Measurements from ENCODE around the gene WDR31. TPM values are rescaled to one million over a fixed set of nuclear protein-coding genes. Genes with fewer than 3 reads are reported as not detected.

WDR31 gene
- 0.96 to 1.4 TPM (median 1.1 TPM) in 5 replicates for total RNA-seq (2022; extraction: Qiagen RNA extraction)

DNA sequence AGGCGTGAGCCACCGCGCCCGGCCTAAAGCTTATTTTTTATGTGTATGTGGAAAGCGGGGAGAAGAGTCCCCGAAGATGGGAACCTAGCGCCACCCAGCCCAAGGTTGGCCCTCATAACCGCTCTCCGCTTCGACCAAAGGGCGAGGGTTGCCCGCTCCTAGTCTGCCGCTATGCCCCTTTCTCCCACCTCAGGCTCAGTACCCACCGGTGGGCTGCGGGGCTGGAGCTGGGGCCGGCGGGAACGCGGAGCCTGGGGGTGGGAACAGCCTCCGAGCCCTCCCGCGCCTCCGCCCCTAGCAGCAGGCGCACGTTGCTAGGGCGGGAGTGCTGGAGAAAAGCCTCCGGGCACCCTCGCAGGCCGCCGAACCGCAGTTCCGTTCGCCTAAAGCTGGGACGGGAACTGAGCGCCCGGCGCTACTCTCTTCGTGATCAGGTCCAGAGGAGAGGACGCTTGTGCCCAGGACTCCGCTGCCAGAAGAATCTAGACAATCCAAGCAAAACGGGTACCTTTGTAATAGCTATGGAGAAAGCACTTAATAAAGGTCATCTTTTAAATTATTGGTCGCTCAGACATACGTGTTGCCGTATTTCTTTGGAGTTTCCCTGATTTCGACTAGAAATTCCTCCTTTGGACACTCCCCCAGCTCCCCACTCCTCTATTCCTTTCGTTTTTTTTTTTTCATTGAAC is at the start of gene WDR31:
Gene WDR31 (minus strand): TSS at position 265 of the 689 bp plus-strand sequence. CDS start 8,253 bp downstream, outside the sequence.

GRCh38 chr9:113376634-113377567 is 36.8 kb upstream of the WDR31 start, which contains the start of gene HDHD3:
Gene HDHD3 (minus strand): TSS chr9:113376986. CDS start chr9:113374354, 2,632 bp downstream.

GRCh38 chr9:113349445-113350094 is 9.5 kb upstream of the WDR31 start, which contains the start of gene BSPRY:
Gene BSPRY (plus strand): TSS chr9:113349541. CDS start chr9:113349580, 39 bp downstream.

DNA sequence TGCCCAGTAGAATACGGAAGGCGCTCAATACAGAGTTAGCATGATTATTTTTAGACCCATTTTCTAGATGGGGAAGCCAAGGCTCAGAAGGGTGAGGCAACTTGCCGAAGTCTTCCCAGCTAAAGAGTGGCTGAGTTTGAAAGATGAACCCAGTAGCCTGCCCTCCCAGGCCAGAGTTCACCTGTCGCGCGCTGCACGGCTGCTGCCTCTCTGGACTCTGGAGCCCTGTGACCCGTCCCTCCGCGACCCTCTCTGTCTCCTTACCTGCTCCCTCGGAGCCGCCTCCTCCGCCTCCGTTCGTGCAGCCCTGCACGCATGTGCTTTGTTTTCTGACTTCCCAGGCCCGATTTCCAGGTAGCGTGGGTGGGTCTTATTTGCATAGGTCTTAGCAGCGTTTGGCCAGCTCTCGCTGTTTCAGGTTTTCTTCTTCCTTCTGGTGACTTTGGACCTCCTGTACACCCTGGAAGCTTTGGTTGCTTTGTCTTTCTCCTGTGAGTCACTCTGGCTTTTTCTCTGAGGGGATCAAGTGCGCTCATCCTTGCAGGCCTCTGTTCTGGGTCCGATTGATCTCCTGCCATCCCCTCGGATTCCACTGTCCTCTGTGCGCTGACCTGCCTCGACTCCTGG is 37.2 kb downstream of the WDR31 start, which contains the start of gene RNF183:
Gene RNF183 (minus strand): TSS at position 585 of the 627 bp plus-strand sequence. CDS start 5,192 bp downstream, outside the sequence.

GRCh38 chr9:113275157-113276131 is 64.6 kb downstream of the WDR31 start, which contains the start of the genes CDC26 and PRPF4:
Gene CDC26 (minus strand): TSS chr9:113275572. CDS start chr9:113272507, 3,065 bp downstream.
Gene PRPF4 (plus strand): TSS chr9:113275658. CDS start chr9:113275744, 86 bp downstream.

Other genes with a start within 250 kb of the WDR31 start
- 7.7 to 8.5 TPM (median 8.0 TPM) in 5 replicates for gene SLC31A2, start 189.3 kb downstream of the WDR31 start, total RNA-seq (2022; extraction: Qiagen RNA extraction)
- 15.9 to 17.3 TPM (median 16.3 TPM) in 5 replicates for gene FKBP15, start 119.0 kb downstream of the WDR31 start, total RNA-seq (2022; extraction: Qiagen RNA extraction)
- gene SLC31A1, start 118.7 kb downstream of the WDR31 start, total RNA-seq (2022; extraction: Qiagen RNA extraction) = 16.9 to 21.8 TPM (median 17.7 TPM) in 5 replicates
- 41.2 to 56.4 TPM (median 45.1 TPM) in 5 replicates for gene CDC26, start 64.7 kb downstream of the WDR31 start, total RNA-seq (2022; extraction: Qiagen RNA extraction)
- 48.8 to 57.9 TPM (median 52.0 TPM) in 5 replicates for gene PRPF4, start 64.6 kb downstream of the WDR31 start, total RNA-seq (2022; extraction: Qiagen RNA extraction)
- gene RNF183, start 36.9 kb downstream of the WDR31 start, total RNA-seq (2022; extraction: Qiagen RNA extraction) = 0.10 to 0.19 TPM in 2 of 5 replicates, not detected in the others
- 0.07 to 0.12 TPM (median 0.09 TPM) in 5 replicates for gene BSPRY, start 9.3 kb upstream of the WDR31 start, total RNA-seq (2022; extraction: Qiagen RNA extraction)
- gene HDHD3, start 36.7 kb upstream of the WDR31 start, total RNA-seq (2022; extraction: Qiagen RNA extraction) = 20.3 to 24.8 TPM (median 22.6 TPM) in 5 replicates
- gene ALAD, start 61.0 kb upstream of the WDR31 start, total RNA-seq (2022; extraction: Qiagen RNA extraction) = 12.9 to 17.1 TPM (median 14.3 TPM) in 5 replicates
- gene POLE3, start 70.4 kb upstream of the WDR31 start, total RNA-seq (2022; extraction: Qiagen RNA extraction) = 96.3 to 116 TPM (median 103 TPM) in 5 replicates
- gene C9orf43, start 70.5 kb upstream of the WDR31 start, total RNA-seq (2022; extraction: Qiagen RNA extraction) = 0.30 to 0.73 TPM (median 0.54 TPM) in 5 replicates
- 13.8 to 18.1 TPM (median 16.2 TPM) in 5 replicates for gene RGS3, start 123.5 kb upstream of the WDR31 start, total RNA-seq (2022; extraction: Qiagen RNA extraction)

All from A549 treated with AZD2906 at 1 μM for 4 hours (cell line).